WTC11 (cell line): ENCODE measurements around the gene CRK. TPM values are rescaled to one million over a fixed set of nuclear protein-coding genes. Genes with fewer than 3 reads are reported as not detected.

Source experiments
- ATAC-seq: fragments of 200-7000 bp; cut with Tn5 transposase; 2 replicates; pipeline ENCODE4 v1.10.0; 2021; ENCODE audit warnings: mild to moderate bottlenecking, moderate library complexity
- CTCF ChIA-PET: fragments of 300-600 bp; sonication (Branson Sonifier 250); formaldehyde crosslinking; loops from one replicate; lab custom pipeline; 2021; ENCODE audit warnings: antibody characterized with exemption; lab: Charles Lee
- POLR2A ChIA-PET: fragments of 350-600 bp; sonication (Branson Sonifier 250); formaldehyde crosslinking; loops from one replicate; lab custom pipeline; 2021; ENCODE audit warnings: antibody characterized with exemption; lab: Charles Lee
- DNase-seq: peaks from one replicate; pipeline ENCODE4 v3.0.0; 2021; ENCODE audit warnings: low spot score
- H3K27ac Mint-ChIP-seq: 2 replicates; pipeline ENCODE4 v1.8.0; 2021; ENCODE audit warnings: mixed read lengths
- H3K27me3 Mint-ChIP-seq: 2 replicates; pipeline ENCODE4 v1.8.0; 2021; ENCODE audit warnings: low read depth, mild to moderate bottlenecking, moderate library complexity, mixed read lengths
- H3K36me3 Mint-ChIP-seq: 2 replicates; pipeline ENCODE4 v1.8.0; 2021; ENCODE audit warnings: mixed read lengths
- H3K4me1 Mint-ChIP-seq: 2 replicates; pipeline ENCODE4 v1.8.0; 2022; ENCODE audit warnings: mixed read lengths
- H3K4me3 Mint-ChIP-seq: 2 replicates; pipeline ENCODE4 v1.8.0; 2021; ENCODE audit warnings: mild to moderate bottlenecking, moderate library complexity, mixed read lengths
- H3K9me3 Mint-ChIP-seq: 2 replicates; pipeline ENCODE4 v1.8.0; 2021; ENCODE audit warnings: mixed read lengths
- AR ChIP-seq: fragments of 250-450 bp; sonication (Bioruptor Pico); IDR thresholded peaks from 2 replicates; pipeline ENCODE4 v1.9.0; 2021; ENCODE audit warnings: mild to moderate bottlenecking
- ATF2 ChIP-seq: sonication (generic); formaldehyde crosslinking; IDR thresholded peaks from 2 replicates; pipeline ENCODE4 v1.8.1; 2022; ENCODE audit warnings: low read depth, missing genetic modification reagents, borderline replicate concordance
- ATF6 ChIP-seq: sonication (generic); formaldehyde crosslinking; IDR thresholded peaks from 2 replicates; pipeline ENCODE4 v1.8.1; 2023; ENCODE audit warnings: mild to moderate bottlenecking, missing genetic modification reagents
- CREM ChIP-seq: sonication (generic); formaldehyde crosslinking; IDR thresholded peaks from 2 replicates; pipeline ENCODE4 v1.8.1; 2022; ENCODE audit warnings: mild to moderate bottlenecking, missing genetic modification reagents, moderate library complexity
- ELF4 ChIP-seq: sonication (generic); formaldehyde crosslinking; IDR thresholded peaks from 2 replicates; pipeline ENCODE4 v1.8.1; 2022; ENCODE audit warnings: low read depth, mild to moderate bottlenecking, moderate library complexity, missing genetic modification reagents
- GTF2I ChIP-seq: fragments of 250-450 bp; sonication (Bioruptor Pico); conservative IDR thresholded peaks from 2 replicates; pipeline ENCODE4 v1.4.0; 2021; ENCODE audit warnings: mild to moderate bottlenecking
- HMGA2 ChIP-seq: fragments of 250-450 bp; sonication (Bioruptor Pico); IDR thresholded peaks from 2 replicates; pipeline ENCODE4 v1.4.0; 2021; ENCODE audit warnings: mild to moderate bottlenecking, moderate library complexity
- NFYB ChIP-seq: sonication (generic); formaldehyde crosslinking; conservative IDR thresholded peaks from 2 replicates; pipeline ENCODE4 v1.8.0; 2022; ENCODE audit warnings: low read depth, missing genetic modification reagents
- PRDM15 ChIP-seq: sonication (generic); formaldehyde crosslinking; IDR thresholded peaks from 2 replicates; pipeline ENCODE4 v1.8.0; 2022; ENCODE audit warnings: missing genetic modification reagents
- PREB ChIP-seq: sonication (generic); formaldehyde crosslinking; IDR thresholded peaks from 2 replicates; pipeline ENCODE4 v1.8.1; 2022; ENCODE audit warnings: mild to moderate bottlenecking, missing genetic modification reagents, moderate library complexity, borderline replicate concordance
- RELA ChIP-seq: sonication (generic); formaldehyde crosslinking; IDR thresholded peaks from 2 replicates; pipeline ENCODE4 v1.8.1; 2022; ENCODE audit warnings: missing genetic modification reagents, mild to moderate bottlenecking, borderline replicate concordance
- SMAD3 ChIP-seq: sonication (generic); formaldehyde crosslinking; IDR thresholded peaks from 2 replicates; pipeline ENCODE4 v1.8.0; 2022; ENCODE audit warnings: missing genetic modification reagents, mild to moderate bottlenecking, borderline replicate concordance
- TEAD4 ChIP-seq: sonication (generic); formaldehyde crosslinking; IDR thresholded peaks from 2 replicates; pipeline ENCODE4 v1.8.0; 2022; ENCODE audit warnings: mild to moderate bottlenecking, missing genetic modification reagents
- TP53 ChIP-seq: sonication (generic); formaldehyde crosslinking; IDR thresholded peaks from 2 replicates; pipeline ENCODE4 v1.8.1; 2023; ENCODE audit warnings: mild to moderate bottlenecking, missing genetic modification reagents
- ZNF396 ChIP-seq: fragments of 250-450 bp; sonication (Bioruptor Pico); IDR thresholded peaks from 2 replicates; pipeline ENCODE4 v1.8.0; 2021; ENCODE audit warnings: mild to moderate bottlenecking, moderate library complexity, borderline replicate concordance
- ZNF512 ChIP-seq: sonication (generic); formaldehyde crosslinking; IDR thresholded peaks from 2 replicates; pipeline ENCODE4 v1.8.1; 2022; ENCODE audit warnings: missing genetic modification reagents, borderline replicate concordance
- ZSCAN18 ChIP-seq: fragments of 250-450 bp; sonication (Bioruptor Pico); IDR thresholded peaks from 2 replicates; pipeline ENCODE4 v2.1.2; 2022; ENCODE audit warnings: mild to moderate bottlenecking, moderate library complexity
- total RNA-seq: library from RNA; stranded (reverse); gene quantifications from 3 replicates; pipeline ENCODE4 v1.2.3, GENCODE V29; 2021

CRK gene
- total RNA-seq, 1 experiment from 2014 or later = 45.2 TPM

GRCh38 chr17:1503699-1504098, 47.7 kb upstream of the CRK start:
- Mint-ChIP-seq H3K27ac (no peak overlapping the region), H3K9me3 (no peaks in the 10 kb centered on the region)
- CTCF ChIA-PET = interaction anchor here (1.4 to 1.5 kb wide), 2 partner anchors 12 kb away, joined by 3 to 7 read pairs; partner anchors contain the start of gene INPP5K

GRCh38 chr17:1498869-1499268, 42.8 kb upstream of the CRK start:
- DNase-seq = no peak
- Mint-ChIP-seq H3K27me3 (peaks cover 1% of the 10 kb centered on the region; the same call in 1 of the 2 replicates), H3K4me3 (no peak overlapping the region), H3K36me3 (no peaks in the 10 kb centered on the region), H3K27ac (no peak overlapping the region), H3K4me1 (0 out of 2 replicates have a peak, but pooled peaks cover under 1% of the 10 kb centered on the region), H3K9me3 (no peaks in the 10 kb centered on the region)
- CTCF ChIA-PET = interaction anchor here (1.4 to 2.4 kb wide), 3 partner anchors 14 to 34 kb away, joined by 3 to 7 read pairs (median 4); partner anchors contain the start of gene INPP5K
- ATAC-seq = no peak
- POLR2A ChIA-PET = no interaction called here
- TF ChIP-seq ATF2 (no peak), GTF2I (CRISPR knock-in tag) (no peak), ATF6 (CRISPR knock-in tag) (no peak), PREB (CRISPR knock-in tag) (no peak), ZNF512 (CRISPR knock-in tag) (no peak), HMGA2 (CRISPR knock-in tag) (no peak), PRDM15 (CRISPR knock-in tag) (no peak), SMAD3 (CRISPR knock-in tag) (no peak), TP53 (CRISPR knock-in tag) (no peak), ELF4 (CRISPR knock-in tag) (no peak), TEAD4 (CRISPR knock-in tag) (no peak), ZNF396 (no peak), CREM (CRISPR knock-in tag) (no peak), NFYB (no peak), ZSCAN18 (CRISPR knock-in tag) (no peak), AR (CRISPR knock-in tag) (no peak), RELA (CRISPR knock-in tag) (no peak)

More at GRCh38 chr17:1503699-1504098, 47.7 kb upstream of the CRK start:
- H3K4me3 Mint-ChIP-seq = no peak overlapping the region
- no peaks in the 10 kb centered on the region for H3K27me3 Mint-ChIP-seq
- H3K4me1 Mint-ChIP-seq = no peaks in the 10 kb centered on the region
- no peak for TF ChIP-seq CREM (CRISPR knock-in tag)
- ATAC-seq = no peak
- H3K36me3 Mint-ChIP-seq = no peaks in the 10 kb centered on the region
- no peak for DNase-seq
- POLR2A ChIA-PET = no interaction called here
